GM12878 (cell line): ENCODE results near the gene QRFP. TPM values are rescaled to one million over a fixed set of nuclear protein-coding genes. Genes with fewer than 3 reads are reported as not detected.

ENCODE experiments used
- ATAC-seq: fragments of 200-7000 bp; cut with Tn5 transposase; 3 replicates; pipeline ENCODE4 v1.9.1; 2020; ENCODE audit warnings: mild to moderate bottlenecking, moderate library complexity
- BruUV-seq: library from RNA; stranded (reverse); fragments of 400-500 nt; replicated peaks from 2 replicates; lab custom pipeline; 2021; lab: Mats Ljungman, UMichigan
- CTCF ChIA-PET: fragments of 300-600 bp; sonication (Branson Sonifier 250); formaldehyde crosslinking; extraction: SDS; loops from one replicate; lab custom pipeline; 2021; ENCODE audit warnings: inconsistent platforms; lab: Yijun Ruan, JAX
- POLR2A ChIA-PET: fragments of 350-600 bp; formaldehyde crosslinking; extraction: SDS; loops from one replicate; lab custom pipeline; 2021; ENCODE audit warnings: inconsistent platforms; lab: Charles Lee
- RAD21 ChIA-PET: fragments of 300-600 bp; sonication (Branson Sonifier 250); formaldehyde crosslinking; loops from one replicate; lab custom pipeline; 2023; ENCODE audit warnings: antibody characterized with exemption; ENCODE audit not compliant: unreplicated experiment; lab: Charles Lee
- SMC1A ChIA-PET: fragments of 300-600 bp; sonication (Branson Sonifier 250); formaldehyde crosslinking; loops from one replicate; lab custom pipeline; 2023; ENCODE audit not compliant: unreplicated experiment, uncharacterized antibody; lab: Charles Lee
- DNase-seq: peaks from one replicate; pipeline ENCODE4 v3.0.0-alpha.2; 2011; ENCODE audit warnings: low read depth, low spot score
- FAIRE-seq: peaks from 3 replicates; lab custom pipeline; 2011; peaks lifted over from hg19 to GRCh38; lab: Jason Lieb, UNC
- H2AFZ ChIP-seq: 2 replicates; pipeline ENCODE4 v1.6.0; 2011; ENCODE audit warnings: low read depth, low read length, control low read depth; ENCODE audit not compliant: control insufficient read depth
- H3K27ac ChIP-seq: 2 replicates; pipeline ENCODE4 v1.5.1; 2011; ENCODE audit warnings: control low read depth; ENCODE audit not compliant: control insufficient read depth, insufficient read depth
- H3K27me3 ChIP-seq, 2 experiments: replicated peaks in 1 of 2; 2 replicates each; pipeline versions ENCODE4 v1.6.0 to v1.6.1; 2011; ENCODE audit warnings: low read length in 1 of 2; ENCODE audit not compliant: control insufficient read depth in 2 of 2, insufficient read depth in 2 of 2
- H3K36me3 ChIP-seq, 2 experiments: 2 replicates each; pipeline ENCODE4 v1.5.1; 2011; ENCODE audit warnings: low read length in 1 of 2; ENCODE audit not compliant: control insufficient read depth in 2 of 2, insufficient read depth in 2 of 2
- H3K4me1 ChIP-seq: 2 replicates; pipeline ENCODE4 v1.6.1; 2011; ENCODE audit warnings: mild to moderate bottlenecking, low read length, moderate library complexity, mixed read lengths; ENCODE audit not compliant: control insufficient read depth, insufficient read depth
- H3K4me2 ChIP-seq: 2 replicates; pipeline ENCODE4 v1.6.0; 2011; ENCODE audit warnings: control low read depth; ENCODE audit not compliant: control insufficient read depth, insufficient read depth
- H3K4me3 ChIP-seq: fragments of 200-600 bp; sonication (generic); 2 replicates; pipeline ENCODE4 v1.5.1; 2016
- H3K79me2 ChIP-seq: 2 replicates; pipeline ENCODE4 v1.6.0; 2011; ENCODE audit warnings: low read length; ENCODE audit not compliant: control insufficient read depth, insufficient read depth
- H3K9ac ChIP-seq: 2 replicates; pipeline ENCODE4 v1.8.0; 2011; ENCODE audit warnings: low read length, control low read depth, mixed read lengths; ENCODE audit not compliant: control insufficient read depth, insufficient read depth
- H3K9me3 ChIP-seq: replicated peaks from 3 replicates; pipeline ENCODE4 v1.5.1; 2011; ENCODE audit warnings: mild to moderate bottlenecking, low read length; ENCODE audit not compliant: control insufficient read depth, insufficient read depth
- H4K20me1 ChIP-seq: 2 replicates; pipeline ENCODE4 v1.6.0; 2011; ENCODE audit not compliant: control insufficient read depth, insufficient read depth
- BACH1 ChIP-seq: fragments of 450-650 bp; IDR thresholded peaks from 2 replicates; pipeline ENCODE4 v1.6.1; 2017; ENCODE audit warnings: mild to moderate bottlenecking, borderline replicate concordance
- CUX1 ChIP-seq: IDR thresholded peaks from 2 replicates; pipeline ENCODE4 v1.6.1; 2012; ENCODE audit warnings: improper control_type of control experiment, low read depth, low read length; ENCODE audit not compliant: insufficient replicate concordance
- E2F8 ChIP-seq: fragments of 450-650 bp; IDR thresholded peaks from 2 replicates; pipeline ENCODE4 v1.6.1; 2018; ENCODE audit warnings: mild to moderate bottlenecking, low read depth, moderate library complexity; ENCODE audit not compliant: partially characterized antibody
- ESRRA ChIP-seq: IDR thresholded peaks from 2 replicates; pipeline ENCODE4 v1.6.1; 2012; ENCODE audit warnings: mild to moderate bottlenecking, low read length, improper control_type of control experiment
- FOXM1 ChIP-seq: IDR thresholded peaks from 2 replicates; pipeline ENCODE4 v1.6.1; 2012; ENCODE audit warnings: low read depth, mild to moderate bottlenecking, inconsistent platforms, low read length, moderate library complexity
- KLF5 ChIP-seq: fragments of 450-650 bp; IDR thresholded peaks from 2 replicates; pipeline ENCODE4 v1.6.1; 2014; ENCODE audit warnings: mild to moderate bottlenecking; ENCODE audit not compliant: partially characterized antibody
- NFYB ChIP-seq: IDR thresholded peaks from 2 replicates; pipeline ENCODE4 v1.6.1; 2011; ENCODE audit warnings: low read depth, mild to moderate bottlenecking, low read length, improper control_type of control experiment, moderate library complexity; ENCODE audit not compliant: insufficient read depth
- NRF1 ChIP-seq: conservative IDR thresholded peaks from 2 replicates; pipeline ENCODE4 v1.6.1; 2011; ENCODE audit warnings: mild to moderate bottlenecking, low read depth, low read length, improper control_type of control experiment
- RELA ChIP-seq: fragments of 450-650 bp; IDR thresholded peaks from 2 replicates; pipeline ENCODE4 v1.8.0; 2014; ENCODE audit warnings: borderline replicate concordance; ENCODE audit not compliant: partially characterized antibody
- RUNX3 ChIP-seq: IDR thresholded peaks from 2 replicates; pipeline ENCODE4 v1.6.1; 2012; ENCODE audit warnings: low read length, inconsistent platforms
- SMAD1 ChIP-seq: fragments of 450-650 bp; IDR thresholded peaks from 2 replicates; pipeline ENCODE4 v1.6.1; 2018; ENCODE audit warnings: mild to moderate bottlenecking, low read depth; ENCODE audit not compliant: partially characterized antibody
- SRF ChIP-seq, 2 experiments: IDR thresholded peaks; 2 replicates each; pipeline ENCODE4 v1.6.1; 2011; ENCODE audit warnings: low read depth in 2 of 2, low read length in 2 of 2, mild to moderate bottlenecking in 1 of 2, moderate library complexity in 1 of 2
- TBL1XR1 ChIP-seq: IDR thresholded peaks from 2 replicates; pipeline ENCODE4 v1.6.1; 2012; ENCODE audit warnings: low read depth, low read length, improper control_type of control experiment
- YBX1 ChIP-seq: fragments of 450-650 bp; IDR thresholded peaks from 2 replicates; pipeline ENCODE4 v1.6.1; 2016; ENCODE audit warnings: antibody characterized with exemption
- WGBS: methylation state at CpG from one replicate; pipeline ENCODE4 v1.1.6; 2016; ENCODE audit warnings: low lambda C conversion rate; ENCODE audit not compliant: insufficient replicate concordance, insufficient coverage; ENCODE audit errors: missing lambda C conversion rate; 5-methylcytosine and 5-hydroxymethylcytosine counted together
- in situ Hi-C: fragments of 300-500 bp; cut with MboI; formaldehyde crosslinking; loops from 9 replicates; pipeline ENCODE4 v1.14.3; 2018; ENCODE audit warnings: mixed read lengths
- intact Hi-C: fragments of 100-400 bp; cut with micrococcal nuclease; formaldehyde crosslinking; loops from one replicate; pipeline ENCODE4 v1.14.2; 2022; ENCODE audit not compliant: unreplicated experiment
- polyA plus RNA-seq, 11 experiments: library from polyadenylated mRNA; depleted of rRNA in 4 of 11; unstranded in 6 of 11; stranded (reverse) in 5 of 11; fragments of >200 nt; fragmentation: Nextera tagmentation in 4 of 11; fragmentation: Illumina TruSeq in 1 of 11; extraction: Ambion mirVana in 4 of 11; extraction: Trizol in 1 of 11; gene quantifications; 1 replicate in 1 of 11; 2 replicates in 10 of 11; pipeline versions ENCODE4 v1.2.1 to v1.2.3, GENCODE V29; 2011 to 2016; ENCODE audit warnings: inconsistent platforms in 2 of 11, missing spikeins in 2 of 11, low read depth in 1 of 11
- total RNA-seq, 4 experiments: library from RNA; depleted of rRNA in 3 of 4; stranded (reverse); fragments of >200 nt in 3 of 4; fragmentation: Illumina TruSeq in 1 of 4; extraction: Trizol in 1 of 4; gene quantifications; 2 replicates each; pipeline versions ENCODE4 v1.2.1 to v1.2.3, GENCODE V29; 2013 to 2021

QRFP gene
- total and polyA plus RNA-seq, 10 of the 15 experiments (the other 5 are each of a cell fraction or from before 2014, with no cell fraction given): not detected

GRCh38 chr9:130885484-130886375, 10.9 kb downstream of the QRFP start:
- TF ChIP-seq SRF (IDR thresholded peaks at IDR 0.05; ENCODE audit: low read depth in 2 of 2, low read length in 2 of 2) (no peak), YBX1 (no peak), NRF1 (no peak), SMAD1 (no peak), RUNX3 (no peak), TBL1XR1 (no peak), E2F8 (no peak), KLF5 (no peak), ESRRA (no peak), NFYB (no peak), CUX1 (no peak), BACH1 (no peak), RELA (no peak), FOXM1 (no peak)
- SMC1A ChIA-PET: no interaction called here
- no peak for DNase-seq
- POLR2A ChIA-PET: no interaction called here
- Histone ChIP-seq H3K36me3 (peaks cover 15 to 30% of the 10 kb centered on the region in 2 experiments), H3K27me3 (no peaks in the 10 kb centered on the region), H3K4me3 (no peak overlapping the region), H3K9ac (no peak overlapping the region), H3K79me2 (no peaks in the 10 kb centered on the region), H3K4me2 (no peak overlapping the region), H3K4me1 (no peaks in the 10 kb centered on the region), H4K20me1 (no peaks in the 10 kb centered on the region), H3K27ac (no peak overlapping the region), H3K9me3 (no peaks in the 10 kb centered on the region), H2AFZ (no peak overlapping the region)
- no TSS peak for BruUV-seq
- CTCF ChIA-PET: interaction anchor here (2.0 kb wide), 1 partner anchor 15 kb away, joined by 6 read pairs; no protein-coding TSS in a partner anchor
- intact Hi-C loops: no loop called here
- ATAC-seq: no peak
- in situ Hi-C loops: no loop called here
- RAD21 ChIA-PET: no interaction called here
- FAIRE-seq: no peak
- 94% methylated on average over 35 of the region's 35 CpGs for WGBS
